ENCODE data around the gene TNK1. TPM values are rescaled to one million over a fixed set of nuclear protein-coding genes. Genes with fewer than 3 reads are reported as not detected.

TNK1 gene
- total and polyA plus RNA-seq, 2 donors (not counting 1 experiment from before 2014, with no cell fraction given): 11.7 to 23.7 TPM

GRCh38 chr17:7348478-7349242, 32.2 kb upstream of the TNK1 start:
- Histone ChIP-seq H3K27me3 (replicated peaks in 1 of 4; ENCODE audit: control extremely low read depth in 1 of 4, control insufficient read depth in 3 of 4, insufficient read depth in 4 of 4, low read length in 3 of 4) (no peaks in the 10 kb centered on the region), H3K36me3 (replicated peaks in 1 of 2; ENCODE audit: control extremely low read depth in 1 of 2, control insufficient read depth in 1 of 2, extremely low read depth in 1 of 2, insufficient read depth in 2 of 2, low read length in 1 of 2) (peaks cover 8 to 53% of the 10 kb centered on the region in 2 experiments), H3K9ac (ENCODE audit: low read length) (no peak overlapping the region), H3K4me1 (ENCODE audit: control insufficient read depth in 2 of 2, insufficient read depth in 2 of 2, low read length in 2 of 2) (peaks cover 14 to 27% of the 10 kb centered on the region in 2 donors), H3K79me2 (ENCODE audit: control insufficient read depth, insufficient read depth, low read length) (peaks cover 30% of the 10 kb centered on the region), H3K4me3 (ENCODE audit: control extremely low read depth in 1 of 5, extremely low read depth in 1 of 5, insufficient read depth in 1 of 5, low read depth in 2 of 5, low read length in 4 of 5) (no peak overlapping the region), H3K27ac (ENCODE audit: low read length in 2 of 2) (peak overlapping the region in 1 of 2 donors; percentile 15), H2AFZ (ENCODE audit: insufficient read depth, low read depth, low read length, poor library complexity, severe bottlenecking) (no peak overlapping the region), H4K20me1 (ENCODE audit: control insufficient read depth, insufficient read depth, low read length, poor library complexity, severe bottlenecking) (peaks cover 40% of the 10 kb centered on the region), H3K9me3 (ENCODE audit: control extremely low read depth in 1 of 3, control insufficient read depth in 2 of 3, insufficient read depth in 1 of 3, low read length in 2 of 3) (no peaks in the 10 kb centered on the region), H3K4me2 (replicated peaks; ENCODE audit: low read depth, low read length, poor library complexity, severe bottlenecking) (no peak overlapping the region)
- 95% methylated on average over 16 of the region's 19 CpGs for WGBS (ENCODE audit: insufficient coverage)
- peak overlapping the region; percentile 54 for H3K27ac Mint-ChIP-seq
- TF ChIP-seq EZH2 (IDR thresholded peaks at IDR 0.05; ENCODE audit: borderline replicate concordance, insufficient read depth, low read depth, low read length, poor library complexity, severe bottlenecking): no peak
- TF ChIP-seq CTCF (IDR thresholded peaks at IDR 0.05): no peak
- H3K4me3 Mint-ChIP-seq: no peak overlapping the region
- no peaks in the 10 kb centered on the region for H3K9me3 Mint-ChIP-seq (ENCODE audit: insufficient read depth)
- DNase-seq (peak; percentile 10), ATAC-seq (ENCODE audit: low read depth) (no peak)
- POLR2A ChIA-PET: interaction anchor here (0.5 to 3.0 kb wide), 5 partner anchors 12 to 177 kb away, joined by 4 to 17 read pairs (median 5); partner anchors contain the start of genes ACAP1, NEURL4 and TMEM256
- intact Hi-C loops (cut with micrococcal nuclease): no loop called here
- peaks cover 26% of the 10 kb centered on the region for H3K4me1 Mint-ChIP-seq
- CTCF ChIA-PET: interaction anchor here (0.8 to 2.1 kb wide), 7 partner anchors 12 to 303 kb away, joined by 3 to 10 read pairs (median 4); partner anchors contain the start of gene ACAP1
- H3K27me3 Mint-ChIP-seq: no peaks in the 10 kb centered on the region

Measured in B cell (primary cell).